CD1c-positive myeloid dendritic cell (primary cell): ENCODE data around the gene TTN.

ENCODE experiments used
- DNase-seq: peaks from one replicate; pipeline ENCODE4 v3.0.0-alpha.2; 2016; ENCODE audit errors: extremely low spot score

Gene TTN

DNA sequence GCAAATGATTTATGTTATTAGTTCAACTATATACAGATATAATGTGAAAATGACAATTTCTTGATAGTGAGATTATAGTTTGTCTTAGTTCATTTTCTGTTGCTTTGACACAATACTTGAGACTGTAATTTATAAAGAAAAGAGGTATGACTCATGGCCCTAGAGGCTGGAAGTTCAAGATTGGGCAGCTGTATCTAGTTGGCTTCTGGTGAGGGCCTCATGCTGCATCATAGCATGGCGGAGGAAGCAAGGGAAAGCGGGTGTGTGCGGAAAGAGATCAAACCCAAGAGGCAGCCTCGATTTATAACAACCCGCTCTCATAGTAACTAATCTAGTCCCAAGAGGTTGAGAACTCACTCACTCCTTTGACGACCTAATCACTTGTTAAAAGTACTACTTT lies 315.6 kb downstream of the TTN start:
- DNase-seq = no peak

GRCh38 chr2:178485356-178485755 lies 321.9 kb downstream of the TTN start:
- DNase-seq = no peak

DNA sequence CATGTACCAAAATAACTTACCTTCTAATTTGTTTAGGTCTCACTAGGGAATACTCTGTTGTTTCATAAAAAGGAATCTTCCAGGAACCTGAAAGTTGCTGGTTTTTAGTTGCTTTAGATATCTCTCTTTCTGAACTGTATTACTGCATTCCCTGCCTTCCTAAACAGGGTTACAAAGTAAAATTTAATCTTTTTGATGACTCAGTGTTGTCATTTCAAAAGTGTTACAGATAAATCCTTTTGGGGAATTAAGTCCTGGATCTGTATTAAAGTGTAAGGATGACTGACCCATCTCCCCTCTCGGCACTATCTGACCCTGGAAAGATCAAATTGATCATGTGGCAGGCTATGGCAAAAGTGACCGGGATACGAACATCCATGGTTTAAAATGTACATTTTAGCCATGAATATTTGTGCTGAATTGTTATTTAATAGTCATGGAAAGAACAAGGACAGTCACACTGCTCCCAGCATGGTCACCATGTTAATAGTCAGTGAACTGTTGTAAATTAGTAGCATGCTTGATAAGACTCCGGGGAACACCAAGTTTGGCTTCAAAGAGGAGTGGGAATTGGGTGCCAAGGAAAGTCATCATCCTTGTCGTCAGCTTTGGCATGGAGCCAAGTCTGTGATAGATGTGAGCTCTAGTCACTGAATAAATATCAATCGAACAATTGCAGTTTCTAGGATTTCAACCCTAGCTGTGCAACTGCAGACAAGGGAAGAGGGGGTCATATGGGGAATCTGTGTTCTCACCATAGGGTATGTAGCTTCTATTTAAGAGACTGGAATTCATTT lies 322.8 kb downstream of the TTN start:
- no peak for DNase-seq

DNA sequence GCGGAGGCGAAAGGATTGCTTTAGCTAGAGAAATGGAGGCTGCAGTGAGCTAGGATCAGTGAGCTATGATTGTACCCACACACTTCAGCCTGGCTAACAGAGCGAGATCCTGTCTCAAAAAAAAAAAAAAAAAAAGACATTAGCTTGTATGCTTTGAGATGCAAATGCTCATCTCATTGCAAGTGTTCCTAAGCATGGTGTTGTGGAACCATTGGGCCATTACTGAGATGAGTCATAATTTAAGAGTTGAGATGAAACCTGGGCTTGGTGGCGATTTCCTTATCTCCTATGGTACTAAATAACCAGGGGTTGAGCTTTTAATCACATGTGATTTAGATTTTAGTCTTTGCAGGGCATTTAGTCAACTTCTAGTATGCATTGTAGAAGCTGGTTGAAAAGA lies 324.8 kb downstream of the TTN start:
- DNase-seq = no peak

- DNase-seq = peak; percentile 98
Observed at GRCh38 chr2:178480227-178481181, 326.7 kb downstream of the TTN start, which contains the start of gene PLEKHA3. Gene PLEKHA3 (plus strand): TSS chr2:178480457. CDS start chr2:178480870, 413 bp downstream.

GRCh38 chr2:178479758-178480226 lies 327.4 kb downstream of the TTN start:
- no peak for DNase-seq

- no peak for DNase-seq
Observed at GRCh38 chr2:178479275-178479616, 328.0 kb downstream of the TTN start.

GRCh38 chr2:178478439-178479274 lies 328.6 kb downstream of the TTN start, which contains the start of gene FKBP7:
Gene FKBP7 (minus strand): TSS chr2:178478600. CDS start chr2:178478499, 101 bp downstream.
- DNase-seq = peak; percentile 93

GRCh38 chr2:178478130-178478438 lies 329.1 kb downstream of the TTN start:
- peak; percentile 17 for DNase-seq

DNA sequence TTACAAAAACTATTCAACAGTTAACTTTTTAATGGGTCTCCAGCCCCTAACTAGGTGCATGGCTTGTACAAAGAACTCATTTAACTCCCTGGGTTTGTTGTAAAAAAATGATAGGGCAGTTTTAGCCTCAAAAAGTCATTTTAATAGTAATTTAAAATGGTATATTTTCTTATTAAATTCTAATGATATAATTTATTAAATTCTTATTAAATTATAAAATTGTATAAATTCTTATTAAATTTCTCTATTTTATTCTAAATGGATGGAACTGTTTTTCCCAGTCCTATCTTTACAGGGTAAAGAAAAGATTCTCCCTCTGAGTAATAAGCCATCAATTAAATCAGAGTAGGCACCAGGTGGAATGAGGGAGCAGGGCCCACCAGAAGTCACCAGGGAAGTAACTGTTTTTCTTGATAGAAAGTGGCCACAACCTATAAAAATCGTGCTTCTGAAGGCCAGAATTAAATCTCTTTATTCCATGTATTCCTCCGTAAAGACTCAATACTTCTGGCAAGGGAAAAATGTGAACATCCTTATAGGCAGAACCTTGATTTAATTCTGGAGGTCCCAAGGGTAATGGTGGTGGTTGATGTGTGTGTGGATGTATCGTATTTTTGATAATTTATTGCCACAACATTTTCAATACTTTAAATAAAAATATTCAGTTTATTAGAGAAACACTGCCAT lies 329.6 kb downstream of the TTN start:
- DNase-seq = no peak

GRCh38 chr2:178476477-178476876 lies 330.7 kb downstream of the TTN start:
- DNase-seq = no peak
